Naive B cell (primary cell): ENCODE measurements around the gene ALDH8A1. TPM values are rescaled to one million over a fixed set of nuclear protein-coding genes. Genes with fewer than 3 reads are reported as not detected.
"Not testable (repeated sequence)": the region's sequence is repeated elsewhere in the genome, so short reads cannot be mapped to it uniquely, and the experiment has no call there.

ENCODE experiments used
- ATAC-seq, 2 donors: fragments of 150-1000 bp; cut with Tn5 transposase; 2 replicates each; pipeline ENCODE4 v1.10.0; 2021; ENCODE audit warnings: low read depth in 2 of 2, mild to moderate bottlenecking in 2 of 2, moderate library complexity in 2 of 2
- DNase-seq: peaks from one replicate; pipeline ENCODE4 v3.0.0; 2022
- H3K27ac Mint-ChIP-seq, 6 donors: one replicate each; pipeline ENCODE4 v1.8.0; 2020 to 2022; ENCODE audit warnings: mild to moderate bottlenecking in 6 of 6, mixed read lengths in 6 of 6, moderate library complexity in 5 of 6, inconsistent platforms in 2 of 6
- H3K27me3 Mint-ChIP-seq, 3 donors: one replicate each; pipeline ENCODE4 v1.8.0; 2021 to 2022; ENCODE audit warnings: mixed read lengths in 3 of 3, mild to moderate bottlenecking in 1 of 3
- H3K36me3 Mint-ChIP-seq, 2 donors: one replicate each; pipeline ENCODE4 v1.8.0; 2020 to 2022; ENCODE audit warnings: mixed read lengths in 2 of 2, inconsistent platforms in 1 of 2, mild to moderate bottlenecking in 1 of 2
- H3K4me1 Mint-ChIP-seq, 3 donors: one replicate each; pipeline ENCODE4 v1.8.0; 2020 to 2022; ENCODE audit warnings: mixed read lengths in 3 of 3, inconsistent platforms in 1 of 3, mild to moderate bottlenecking in 1 of 3, moderate library complexity in 1 of 3
- H3K4me3 Mint-ChIP-seq, 8 donors: one replicate each; pipeline ENCODE4 v1.8.0; 2020 to 2022; ENCODE audit warnings: mild to moderate bottlenecking in 8 of 8, mixed read lengths in 8 of 8, moderate library complexity in 8 of 8, inconsistent platforms in 2 of 8
- H3K9me3 Mint-ChIP-seq, 7 donors: one replicate each; pipeline ENCODE4 v1.8.0; 2020 to 2022; ENCODE audit warnings: mixed read lengths in 7 of 7, mild to moderate bottlenecking in 5 of 7, inconsistent platforms in 2 of 7, moderate library complexity in 1 of 7
- polyA plus RNA-seq, 6 donors: library from polyadenylated mRNA; unstranded; fragments of 300-500 nt; fragmentation: Illumina TruSeq; gene quantifications; one replicate each; pipeline ENCODE4 v1.2.3, GENCODE V29; 2021; ENCODE audit warnings: low read depth in 6 of 6

The ALDH8A1 gene
- polyA plus RNA-seq, 6 donors from 2014 or later: 0.11 TPM; not detected in 5

- Mint-ChIP-seq H3K36me3 (peaks cover 7 to 8% of the 10 kb centered on the region in 2 donors), H3K9me3 (no peaks in the 10 kb centered on the region), H3K4me3 (no peak overlapping the region), H3K27ac (peak overlapping the region in 1 of 6 donors; percentile 46), H3K4me1 (no peaks in the 10 kb centered on the region), H3K27me3 (peaks cover 0 to 19% (median 7%) of the 10 kb centered on the region in 3 donors)
- DNase-seq (no peak), ATAC-seq (no peak)
Observed at GRCh38 chr6:134918418-134918961, 31.4 kb downstream of the ALDH8A1 start.

DNA sequence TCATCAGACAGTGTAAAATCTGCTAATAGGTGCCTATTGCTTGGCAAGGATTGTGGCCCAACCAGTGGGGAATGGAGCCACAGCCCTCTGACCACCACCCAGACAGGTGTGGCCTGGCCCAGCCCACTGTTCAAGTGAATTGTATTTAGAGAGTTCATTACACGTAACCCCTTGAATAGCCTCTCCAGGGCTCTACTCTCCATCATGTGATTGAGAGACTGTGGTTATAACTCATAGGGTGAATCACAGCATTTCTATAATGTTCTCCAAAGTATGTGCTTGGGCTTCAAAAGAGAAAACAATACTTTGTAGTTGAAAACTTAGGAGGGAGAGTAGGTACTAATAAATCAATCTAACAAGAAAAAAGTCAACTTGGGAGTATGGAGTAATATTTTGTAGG lies 38.4 kb downstream of the ALDH8A1 start:
- no peaks in the 10 kb centered on the region for H3K4me1 Mint-ChIP-seq
- no peak overlapping the region for H3K27ac Mint-ChIP-seq
- DNase-seq (no peak), ATAC-seq (no peak)
- H3K36me3 Mint-ChIP-seq: no peaks in the 10 kb centered on the region
- no peak overlapping the region for H3K4me3 Mint-ChIP-seq
- H3K27me3 Mint-ChIP-seq: peaks cover 0 to 24% (median 14%) of the 10 kb centered on the region in 3 donors
- no peaks in the 10 kb centered on the region for H3K9me3 Mint-ChIP-seq

GRCh38 chr6:134910593-134910935 lies 39.3 kb downstream of the ALDH8A1 start:
- Mint-ChIP-seq H3K36me3 (no peaks in the 10 kb centered on the region), H3K27me3 (peaks cover 0 to 15% (median 10%) of the 10 kb centered on the region in 3 donors), H3K27ac (peak overlapping the region in 1 of 6 donors; percentile 63), H3K4me3 (no peak overlapping the region), H3K4me1 (no peaks in the 10 kb centered on the region), H3K9me3 (peaks cover 0 to 3% (median 0%) of the 10 kb centered on the region in 7 donors)
- DNase-seq (no peak), ATAC-seq (no peak)

DNA sequence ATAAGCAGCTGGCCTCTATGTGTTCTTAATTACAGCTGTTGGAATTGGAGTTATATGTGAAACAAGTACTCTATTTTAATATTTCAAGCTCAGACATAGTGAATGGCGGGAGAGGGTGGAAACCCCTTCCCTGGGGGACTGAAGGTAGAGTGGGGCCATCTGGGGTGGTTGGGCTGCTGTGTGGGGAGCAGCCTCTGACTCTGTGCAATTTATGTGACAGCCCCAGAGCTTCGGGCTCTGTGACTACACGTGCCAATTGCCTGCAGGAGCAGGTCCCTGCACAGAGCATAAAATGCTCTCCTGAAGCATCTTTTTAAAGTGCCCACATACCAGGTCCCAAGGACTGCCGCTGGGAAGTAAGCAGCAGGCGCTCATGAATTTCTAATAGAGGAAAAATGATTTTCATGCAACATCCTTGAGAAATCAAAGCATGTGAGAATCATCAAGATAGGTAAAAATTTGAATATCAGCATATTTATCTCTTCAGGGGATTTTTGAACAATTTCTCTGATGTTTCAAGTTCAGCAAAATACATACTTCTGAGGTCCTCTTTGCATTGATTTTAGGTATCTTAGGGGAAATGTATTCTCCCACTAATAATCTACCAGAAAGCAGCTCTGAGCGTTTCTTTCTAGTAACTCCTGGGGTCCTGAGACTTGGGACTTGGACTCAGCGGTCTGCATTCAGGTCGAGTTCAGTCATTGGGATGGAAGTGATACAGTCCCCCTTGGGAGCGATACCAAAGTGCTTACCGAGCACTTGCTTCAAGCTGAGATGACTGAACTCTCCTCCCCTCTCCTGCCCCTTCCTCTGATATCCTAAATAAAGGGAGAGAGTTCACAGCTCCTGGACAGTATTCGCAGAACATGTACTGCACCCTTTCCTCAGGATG lies 40.0 kb downstream of the ALDH8A1 start:
- Mint-ChIP-seq H3K27me3 (peaks cover 0 to 12% (median 7%) of the 10 kb centered on the region in 3 donors), H3K4me3 (no peak overlapping the region), H3K36me3 (no peaks in the 10 kb centered on the region), H3K4me1 (no peaks in the 10 kb centered on the region), H3K9me3 (peaks cover 0 to 3% (median 0%) of the 10 kb centered on the region in 7 donors), H3K27ac (peak overlapping the region in 1 of 6 donors; percentile 63)
- no peak for ATAC-seq
- DNase-seq: no peak

DNA sequence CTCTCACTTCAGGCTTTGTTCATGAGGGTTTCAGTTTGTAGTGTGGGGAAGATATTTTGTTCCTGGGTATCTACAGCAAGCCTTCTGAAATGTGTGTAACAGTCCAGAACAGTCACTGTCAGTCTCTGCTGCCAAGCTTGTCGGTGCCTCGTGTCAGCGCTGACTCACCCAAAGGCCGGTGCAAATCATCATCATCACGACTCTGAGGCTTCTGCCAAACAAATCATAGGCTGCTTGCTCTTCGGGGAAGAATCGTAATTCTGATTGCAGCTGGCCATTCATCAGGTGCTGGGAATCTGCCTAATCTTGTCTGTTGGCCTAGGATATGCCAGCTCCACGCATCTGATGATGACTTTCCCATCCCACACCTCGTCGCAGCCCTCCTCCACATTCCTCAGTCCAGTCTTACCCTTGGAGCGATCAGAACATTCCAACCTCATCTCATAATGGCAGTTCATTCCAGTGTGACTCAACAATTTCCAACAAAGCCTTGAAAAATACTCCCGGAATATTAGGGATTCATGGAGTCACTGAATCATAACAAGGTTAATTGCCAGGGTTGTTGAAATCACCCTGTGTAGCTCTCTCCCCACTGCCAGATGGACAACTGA lies 40.9 kb downstream of the ALDH8A1 start:
- DNase-seq (no peak), ATAC-seq (no peak)
- no peaks in the 10 kb centered on the region for H3K4me1 Mint-ChIP-seq
- H3K27ac Mint-ChIP-seq: no peak overlapping the region
- no peaks in the 10 kb centered on the region for H3K36me3 Mint-ChIP-seq
- peaks cover 0 to 12% (median 7%) of the 10 kb centered on the region in 3 donors for H3K27me3 Mint-ChIP-seq
- H3K9me3 Mint-ChIP-seq: peaks cover 0 to 3% (median 0%) of the 10 kb centered on the region in 7 donors
- H3K4me3 Mint-ChIP-seq: no peak overlapping the region

- not testable (repeated sequence) for DNase-seq, H3K9me3 Mint-ChIP-seq, H3K27ac Mint-ChIP-seq, ATAC-seq, H3K4me3 Mint-ChIP-seq, H3K4me1 Mint-ChIP-seq, H3K27me3 Mint-ChIP-seq, H3K36me3 Mint-ChIP-seq
Observed at GRCh38 chr6:134904731-134905130, 45.2 kb downstream of the ALDH8A1 start.

DNA sequence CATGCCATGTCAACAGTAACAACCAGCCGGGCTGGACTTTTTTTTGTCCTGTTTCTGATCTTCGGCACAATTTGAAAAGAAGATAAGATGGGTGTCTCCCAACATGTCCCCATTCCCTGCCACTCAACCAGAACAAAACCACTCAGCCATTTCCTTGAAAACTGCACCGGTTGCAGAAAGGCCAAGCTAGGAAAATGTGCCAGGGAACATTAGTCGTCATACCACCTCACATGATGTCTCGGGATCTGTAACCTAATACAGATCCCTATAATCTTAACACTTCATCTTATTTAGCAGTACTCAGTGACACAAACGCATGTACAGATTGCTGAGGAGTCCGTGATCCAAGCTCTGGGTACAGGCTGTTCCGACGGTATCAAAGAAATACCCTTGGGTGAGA lies 46.5 kb downstream of the ALDH8A1 start:
- DNase-seq (no peak), ATAC-seq (no peak)
- no peak overlapping the region for H3K27ac Mint-ChIP-seq
- H3K4me3 Mint-ChIP-seq: no peak overlapping the region
- no peaks in the 10 kb centered on the region for H3K36me3 Mint-ChIP-seq
- H3K9me3 Mint-ChIP-seq: peaks cover 0 to 3% (median 0%) of the 10 kb centered on the region in 7 donors
- H3K4me1 Mint-ChIP-seq: no peaks in the 10 kb centered on the region
- H3K27me3 Mint-ChIP-seq: no peaks in the 10 kb centered on the region

DNA sequence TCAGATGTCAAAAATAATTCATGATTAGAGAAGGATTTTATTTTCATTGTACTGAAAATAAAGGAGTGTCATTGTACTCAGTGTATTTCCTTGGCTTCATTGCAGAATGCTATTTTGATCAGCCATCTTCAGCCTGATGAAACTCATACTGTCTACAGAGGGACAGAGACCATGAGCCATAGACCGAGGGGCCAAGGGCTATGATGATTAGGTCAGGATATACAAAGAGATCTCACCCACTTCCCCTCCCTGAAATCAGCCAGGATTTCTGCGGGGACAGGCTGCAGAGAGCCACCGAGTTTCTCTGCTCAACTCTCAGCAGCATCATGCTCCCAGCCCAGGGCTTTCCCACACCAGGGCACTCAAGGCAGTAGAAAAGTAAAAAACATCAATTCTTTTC lies 47.0 kb downstream of the ALDH8A1 start:
- H3K4me3 Mint-ChIP-seq: peak overlapping the region in 1 of 8 donors; percentile 4
- no peaks in the 10 kb centered on the region for H3K4me1 Mint-ChIP-seq
- no peaks in the 10 kb centered on the region for H3K36me3 Mint-ChIP-seq

DNA sequence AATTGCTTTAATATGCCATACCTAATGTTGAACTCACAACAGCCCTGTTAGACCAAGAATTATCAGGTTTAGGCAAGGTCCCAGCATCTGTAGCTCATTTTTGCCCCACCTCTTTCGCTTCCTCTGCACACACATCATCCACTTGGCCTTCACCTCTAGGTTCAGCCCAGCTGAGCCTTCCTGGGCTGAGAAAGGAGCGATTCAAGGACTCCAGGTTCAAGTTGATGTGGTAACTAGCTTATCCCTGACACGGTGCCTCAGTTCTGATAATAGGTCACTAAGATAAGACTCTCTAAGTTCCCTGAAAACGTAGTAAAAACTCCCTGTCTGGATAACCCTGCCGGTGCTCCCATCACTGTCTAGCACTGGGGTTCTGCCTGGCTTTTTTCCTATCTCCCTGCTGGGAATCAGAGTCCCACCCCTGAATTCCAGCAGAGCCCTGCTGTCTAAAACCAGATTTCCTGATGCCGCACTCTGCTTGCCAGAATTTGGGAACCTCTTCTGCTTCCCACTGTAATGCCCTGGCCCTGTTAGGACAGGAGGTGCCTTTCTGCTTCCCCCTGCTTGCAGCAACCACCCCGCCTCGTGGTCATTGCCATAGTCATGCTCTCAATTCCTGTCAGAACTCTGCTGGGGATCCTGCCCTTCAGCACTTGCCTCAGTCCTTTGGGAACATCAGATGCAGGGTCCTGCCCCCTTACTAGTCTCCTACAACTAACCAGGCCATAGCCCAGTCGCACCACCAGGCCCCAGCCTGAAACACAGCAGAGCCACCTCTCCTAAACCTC lies 47.6 kb downstream of the ALDH8A1 start:
- Mint-ChIP-seq H3K4me1 (no peaks in the 10 kb centered on the region), H3K27me3 (no peaks in the 10 kb centered on the region), H3K4me3 (peak overlapping the region in 1 of 8 donors; percentile 53), H3K36me3 (no peaks in the 10 kb centered on the region), H3K27ac (peak overlapping the region in 1 of 6 donors; percentile 74), H3K9me3 (peaks cover 0 to 3% (median 0%) of the 10 kb centered on the region in 7 donors)
- no peak for DNase-seq
- no peak for ATAC-seq

More for the DNA sequence above, 47.0 kb downstream of the ALDH8A1 start:
- peaks cover 0 to 3% (median 0%) of the 10 kb centered on the region in 7 donors for H3K9me3 Mint-ChIP-seq
- H3K27ac Mint-ChIP-seq: no peak overlapping the region
- ATAC-seq (no peak), DNase-seq (no peak)
- H3K27me3 Mint-ChIP-seq: no peaks in the 10 kb centered on the region

- Mint-ChIP-seq H3K36me3 (no peaks in the 10 kb centered on the region), H3K27ac (no peak overlapping the region), H3K4me1 (no peaks in the 10 kb centered on the region), H3K4me3 (no peak overlapping the region), H3K27me3 (peaks cover 5 to 15% (median 7%) of the 10 kb centered on the region in 3 donors), H3K9me3 (no peaks in the 10 kb centered on the region)
- no peak for DNase-seq
- no peak for ATAC-seq
Observed at GRCh38 chr6:134898575-134898974, 51.3 kb downstream of the ALDH8A1 start.

DNA sequence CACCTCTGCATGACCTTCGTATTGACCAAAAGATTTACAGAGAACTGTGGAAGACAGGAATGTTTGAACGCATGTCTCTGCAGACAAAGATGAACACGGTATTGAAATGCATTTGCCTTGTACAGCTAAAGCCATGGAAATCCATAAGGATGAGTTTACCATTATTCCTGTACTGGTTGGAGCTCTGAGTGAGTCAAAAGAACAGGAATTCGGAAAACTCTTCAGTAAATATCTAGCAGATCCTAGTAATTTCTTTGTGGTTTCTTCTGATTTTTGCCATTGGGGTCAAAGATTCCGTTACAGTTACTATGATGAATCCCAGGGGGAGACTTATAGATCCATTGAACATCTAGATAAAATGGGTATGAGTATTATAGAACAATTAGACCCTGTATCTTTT lies 51.7 kb downstream of the ALDH8A1 start:
- H3K9me3 Mint-ChIP-seq, H3K4me3 Mint-ChIP-seq, H3K4me1 Mint-ChIP-seq, DNase-seq, H3K27ac Mint-ChIP-seq, H3K36me3 Mint-ChIP-seq, ATAC-seq: not testable (repeated sequence)
- peaks cover 5 to 16% (median 7%) of the 10 kb centered on the region in 3 donors for H3K27me3 Mint-ChIP-seq

GRCh38 chr6:134896910-134897309 lies 53.0 kb downstream of the ALDH8A1 start:
- Mint-ChIP-seq H3K27me3 (peaks cover 7 to 16% (median 10%) of the 10 kb centered on the region in 3 donors), H3K36me3 (no peaks in the 10 kb centered on the region), H3K9me3 (peaks cover 2 to 12% (median 6%) of the 10 kb centered on the region in 7 donors), H3K27ac (no peak overlapping the region), H3K4me3 (no peak overlapping the region), H3K4me1 (no peaks in the 10 kb centered on the region)
- ATAC-seq (no peak), DNase-seq (no peak)

- Mint-ChIP-seq H3K4me3 (no peak overlapping the region), H3K36me3 (no peaks in the 10 kb centered on the region), H3K27me3 (peaks cover 7 to 16% (median 10%) of the 10 kb centered on the region in 3 donors), H3K27ac (no peak overlapping the region), H3K4me1 (no peaks in the 10 kb centered on the region), H3K9me3 (peaks cover 2 to 14% (median 8%) of the 10 kb centered on the region in 7 donors)
- no peak for DNase-seq
- no peak for ATAC-seq
Observed at GRCh38 chr6:134894800-134895199, 55.1 kb downstream of the ALDH8A1 start.
